HL-60 (cell line): ENCODE results near the gene CCDC93.

Experiments used
- GABPA ChIP-seq: IDR thresholded peaks from 2 replicates; pipeline ENCODE4 v1.6.1; 2012; ENCODE audit warnings: low read depth
- POLR2AphosphoS5 ChIP-seq: IDR thresholded peaks from 2 replicates; pipeline ENCODE4 v1.6.1; 2012; ENCODE audit warnings: low read depth
- SPI1 ChIP-seq: IDR thresholded peaks from 2 replicates; pipeline ENCODE4 v1.6.1; 2012; ENCODE audit warnings: low read depth, mild to moderate bottlenecking, borderline replicate concordance
- TF ChIP-seq, protein P1 (sequence below): IDR thresholded peaks from one replicate; pipeline ENCODE4 v1.5.1; 2011; ENCODE audit warnings: low read length, control low read depth, inconsistent platforms; ENCODE audit not compliant: insufficient read depth
- TF ChIP-seq, protein P2 (sequence below): IDR thresholded peaks from 2 replicates; pipeline ENCODE4 v1.6.1; 2012; ENCODE audit warnings: low read depth; ENCODE audit not compliant: insufficient replicate concordance

DNA sequence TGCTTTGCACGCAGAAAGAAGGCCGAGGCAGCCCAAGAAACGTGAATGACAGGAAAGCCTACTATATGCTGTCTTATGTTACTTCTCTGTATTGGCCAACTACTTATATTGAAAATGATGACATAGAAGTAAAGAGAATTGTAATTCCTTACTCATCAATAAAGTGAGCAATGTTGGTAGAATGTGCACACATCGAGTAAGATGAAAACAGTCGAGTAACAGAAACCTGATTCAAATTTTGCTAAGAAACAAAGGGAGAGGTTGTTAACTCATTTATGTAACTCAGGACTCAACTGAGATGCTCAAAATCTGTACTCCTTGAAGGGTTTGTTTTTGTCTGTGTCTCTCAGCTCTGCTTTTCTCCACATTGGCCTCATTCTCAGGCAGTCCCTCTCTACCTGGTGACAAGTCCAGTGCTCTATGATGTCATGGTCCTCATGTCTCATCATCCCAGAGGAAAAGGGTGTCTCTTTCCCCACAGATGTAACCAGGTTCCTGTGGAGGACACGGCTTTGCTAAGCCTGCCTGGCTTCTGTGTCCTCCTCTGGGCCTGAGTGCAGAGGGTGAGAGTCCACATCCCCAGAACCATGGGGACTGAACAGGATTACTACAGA lies 30.3 kb upstream of the CCDC93 start:
- TF ChIP-seq, protein P1, sequence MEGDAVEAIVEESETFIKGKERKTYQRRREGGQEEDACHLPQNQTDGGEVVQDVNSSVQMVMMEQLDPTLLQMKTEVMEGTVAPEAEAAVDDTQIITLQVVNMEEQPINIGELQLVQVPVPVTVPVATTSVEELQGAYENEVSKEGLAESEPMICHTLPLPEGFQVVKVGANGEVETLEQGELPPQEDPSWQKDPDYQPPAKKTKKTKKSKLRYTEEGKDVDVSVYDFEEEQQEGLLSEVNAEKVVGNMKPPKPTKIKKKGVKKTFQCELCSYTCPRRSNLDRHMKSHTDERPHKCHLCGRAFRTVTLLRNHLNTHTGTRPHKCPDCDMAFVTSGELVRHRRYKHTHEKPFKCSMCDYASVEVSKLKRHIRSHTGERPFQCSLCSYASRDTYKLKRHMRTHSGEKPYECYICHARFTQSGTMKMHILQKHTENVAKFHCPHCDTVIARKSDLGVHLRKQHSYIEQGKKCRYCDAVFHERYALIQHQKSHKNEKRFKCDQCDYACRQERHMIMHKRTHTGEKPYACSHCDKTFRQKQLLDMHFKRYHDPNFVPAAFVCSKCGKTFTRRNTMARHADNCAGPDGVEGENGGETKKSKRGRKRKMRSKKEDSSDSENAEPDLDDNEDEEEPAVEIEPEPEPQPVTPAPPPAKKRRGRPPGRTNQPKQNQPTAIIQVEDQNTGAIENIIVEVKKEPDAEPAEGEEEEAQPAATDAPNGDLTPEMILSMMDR, result no peak
- TF ChIP-seq GABPA (no peak), POLR2AphosphoS5 (no peak), SPI1 (no peak)
- TF ChIP-seq, protein P2, sequence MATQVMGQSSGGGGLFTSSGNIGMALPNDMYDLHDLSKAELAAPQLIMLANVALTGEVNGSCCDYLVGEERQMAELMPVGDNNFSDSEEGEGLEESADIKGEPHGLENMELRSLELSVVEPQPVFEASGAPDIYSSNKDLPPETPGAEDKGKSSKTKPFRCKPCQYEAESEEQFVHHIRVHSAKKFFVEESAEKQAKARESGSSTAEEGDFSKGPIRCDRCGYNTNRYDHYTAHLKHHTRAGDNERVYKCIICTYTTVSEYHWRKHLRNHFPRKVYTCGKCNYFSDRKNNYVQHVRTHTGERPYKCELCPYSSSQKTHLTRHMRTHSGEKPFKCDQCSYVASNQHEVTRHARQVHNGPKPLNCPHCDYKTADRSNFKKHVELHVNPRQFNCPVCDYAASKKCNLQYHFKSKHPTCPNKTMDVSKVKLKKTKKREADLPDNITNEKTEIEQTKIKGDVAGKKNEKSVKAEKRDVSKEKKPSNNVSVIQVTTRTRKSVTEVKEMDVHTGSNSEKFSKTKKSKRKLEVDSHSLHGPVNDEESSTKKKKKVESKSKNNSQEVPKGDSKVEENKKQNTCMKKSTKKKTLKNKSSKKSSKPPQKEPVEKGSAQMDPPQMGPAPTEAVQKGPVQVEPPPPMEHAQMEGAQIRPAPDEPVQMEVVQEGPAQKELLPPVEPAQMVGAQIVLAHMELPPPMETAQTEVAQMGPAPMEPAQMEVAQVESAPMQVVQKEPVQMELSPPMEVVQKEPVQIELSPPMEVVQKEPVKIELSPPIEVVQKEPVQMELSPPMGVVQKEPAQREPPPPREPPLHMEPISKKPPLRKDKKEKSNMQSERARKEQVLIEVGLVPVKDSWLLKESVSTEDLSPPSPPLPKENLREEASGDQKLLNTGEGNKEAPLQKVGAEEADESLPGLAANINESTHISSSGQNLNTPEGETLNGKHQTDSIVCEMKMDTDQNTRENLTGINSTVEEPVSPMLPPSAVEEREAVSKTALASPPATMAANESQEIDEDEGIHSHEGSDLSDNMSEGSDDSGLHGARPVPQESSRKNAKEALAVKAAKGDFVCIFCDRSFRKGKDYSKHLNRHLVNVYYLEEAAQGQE, result no peak
